ENCODE data around the gene OAS3.

OAS3 gene

DNA sequence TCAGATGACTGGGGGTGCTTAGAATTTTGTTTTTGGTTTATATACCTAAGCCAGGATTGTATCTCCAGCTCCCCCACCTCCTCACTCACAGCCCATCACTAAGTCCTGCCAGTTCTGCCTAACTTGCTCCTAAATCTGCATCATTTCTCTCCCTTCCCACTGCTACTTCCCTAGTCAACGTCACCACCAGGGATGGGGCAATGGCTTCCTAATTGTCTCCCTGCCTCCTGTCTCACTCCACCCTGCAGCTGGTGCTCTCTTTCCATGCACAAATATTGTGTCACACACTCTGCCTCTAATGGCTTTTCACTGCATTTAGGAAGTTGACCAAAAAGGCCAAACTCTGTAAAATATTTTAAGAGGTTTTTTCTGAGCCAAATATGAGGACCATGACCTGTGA is 51.5 kb downstream of the OAS3 start:
- Histone ChIP-seq H3K9ac (ENCODE audit: low read length) (no peak overlapping the region), H3K9me3 (ENCODE audit: low read length) (no peaks in the 10 kb centered on the region), H3K4me1 (ENCODE audit: insufficient read depth, low read length) (no peaks in the 10 kb centered on the region), H3K27me3 (ENCODE audit: control insufficient read depth in 1 of 2, insufficient read depth in 2 of 2, low read length in 2 of 2) (no peaks in the 10 kb centered on the region), H3K4me3 (ENCODE audit: low read depth in 1 of 2, low read length in 2 of 2) (no peak overlapping the region), H3K36me3 (ENCODE audit: insufficient read depth, low read length) (no peaks in the 10 kb centered on the region), H3K27ac (ENCODE audit: low read depth, low read length) (no peak overlapping the region)

DNA sequence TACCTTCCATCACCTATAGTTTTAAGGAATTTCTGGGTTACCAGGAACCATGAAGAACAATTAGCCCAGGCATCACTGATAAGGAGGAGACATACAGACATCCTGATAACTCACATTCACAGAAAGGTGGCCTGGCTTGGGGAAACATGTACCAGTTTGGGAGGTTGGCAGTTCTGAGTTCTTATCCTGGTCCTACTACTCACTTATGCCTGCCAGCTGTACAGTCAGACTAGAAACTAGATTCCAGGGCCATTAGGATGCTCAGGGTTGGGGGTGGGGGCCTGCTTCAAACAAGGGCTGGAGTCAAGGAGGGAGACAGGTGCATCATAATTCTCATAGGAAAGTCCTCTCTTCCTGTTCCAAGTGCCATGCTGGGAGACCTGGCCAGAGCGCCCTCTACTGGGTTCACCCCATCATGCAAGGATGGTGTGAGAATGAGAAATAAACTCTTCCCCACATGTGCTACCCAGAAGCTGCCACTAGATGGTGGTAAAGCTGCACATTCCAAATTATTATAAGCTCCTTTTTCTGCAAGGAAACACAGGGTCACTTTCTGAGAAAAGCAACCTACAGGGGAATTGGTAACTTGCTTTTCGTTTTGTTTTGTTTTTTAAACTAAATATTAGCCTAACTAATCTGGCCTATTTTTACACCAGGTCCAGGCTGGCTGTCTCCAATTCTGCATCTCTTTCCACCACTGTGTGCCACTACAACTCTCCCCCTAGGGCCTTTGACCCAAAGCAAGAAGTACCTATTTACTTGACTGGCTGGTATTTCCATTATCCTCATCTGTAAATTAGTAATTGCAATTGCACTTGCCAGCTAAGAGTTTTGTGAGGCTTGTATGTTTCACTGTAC is 54.5 kb downstream of the OAS3 start:
- no peaks in the 10 kb centered on the region for H3K27me3 ChIP-seq (ENCODE audit: control insufficient read depth in 1 of 2, insufficient read depth in 2 of 2, low read length in 2 of 2)
- no peak overlapping the region for H3K27ac ChIP-seq (ENCODE audit: low read depth, low read length)
- no peak overlapping the region for H3K9ac ChIP-seq (ENCODE audit: low read length)
- no peaks in the 10 kb centered on the region for H3K36me3 ChIP-seq (ENCODE audit: insufficient read depth, low read length)
- no peak overlapping the region for H3K4me3 ChIP-seq (ENCODE audit: low read depth in 1 of 2, low read length in 2 of 2)
- H3K4me1 ChIP-seq (ENCODE audit: insufficient read depth, low read length), result no peaks in the 10 kb centered on the region
- H3K9me3 ChIP-seq (ENCODE audit: low read length), result no peaks in the 10 kb centered on the region

DNA sequence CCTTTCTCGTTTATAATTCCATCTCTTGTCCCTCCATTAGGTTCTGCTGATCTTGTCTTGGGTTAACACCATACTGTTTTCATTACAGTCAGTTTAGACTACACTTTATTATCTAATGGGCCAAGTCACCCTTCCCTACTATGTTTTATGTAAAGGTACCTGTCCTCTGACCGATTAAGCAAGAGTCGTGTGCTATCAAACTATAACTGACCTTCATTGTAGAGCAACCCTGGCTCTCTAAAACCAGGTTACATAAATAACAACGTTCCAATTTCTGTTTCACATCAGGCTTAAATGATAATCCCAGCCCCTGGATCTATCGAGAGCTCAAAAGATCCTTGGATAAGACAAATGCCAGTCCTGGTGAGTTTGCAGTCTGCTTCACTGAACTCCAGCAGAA is 56.7 kb downstream of the OAS3 start:
- Histone ChIP-seq H3K27ac (ENCODE audit: low read depth, low read length) (no peak overlapping the region), H3K27me3 (ENCODE audit: control insufficient read depth in 1 of 2, insufficient read depth in 2 of 2, low read length in 2 of 2) (no peaks in the 10 kb centered on the region), H3K4me3 (ENCODE audit: low read depth in 1 of 2, low read length in 2 of 2) (no peak overlapping the region), H3K36me3 (ENCODE audit: insufficient read depth, low read length) (no peaks in the 10 kb centered on the region), H3K4me1 (ENCODE audit: insufficient read depth, low read length) (no peaks in the 10 kb centered on the region), H3K9me3 (ENCODE audit: low read length) (no peaks in the 10 kb centered on the region), H3K9ac (ENCODE audit: low read length) (no peak overlapping the region)

DNA sequence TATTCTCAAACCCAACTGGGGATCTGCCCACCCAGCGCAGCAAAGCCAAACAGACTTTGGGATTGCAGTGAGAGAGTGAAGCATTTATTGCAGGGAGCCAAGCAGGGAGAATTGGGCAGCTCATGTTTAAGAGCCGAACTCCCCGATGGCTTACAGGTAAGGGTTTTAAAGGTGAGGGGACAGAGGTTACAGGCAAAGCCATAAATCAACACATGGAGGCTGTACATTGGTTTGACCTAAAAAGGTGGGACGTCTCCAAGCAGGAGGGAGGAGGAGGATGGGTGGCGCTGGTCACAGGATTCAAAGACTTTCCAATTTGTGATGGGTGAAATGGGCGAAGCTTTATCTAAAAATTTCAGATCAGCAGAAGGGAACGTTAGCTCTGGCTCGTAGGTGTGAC is 58.2 kb downstream of the OAS3 start:
- H3K4me1 ChIP-seq (ENCODE audit: insufficient read depth, low read length), result no peaks in the 10 kb centered on the region
- no peaks in the 10 kb centered on the region for H3K36me3 ChIP-seq (ENCODE audit: insufficient read depth, low read length)
- no peak overlapping the region for H3K4me3 ChIP-seq (ENCODE audit: low read depth in 1 of 2, low read length in 2 of 2)
- H3K9me3 ChIP-seq (ENCODE audit: low read length), result no peaks in the 10 kb centered on the region
- no peak overlapping the region for H3K9ac ChIP-seq (ENCODE audit: low read length)
- H3K27ac ChIP-seq (ENCODE audit: low read depth, low read length), result no peak overlapping the region
- H3K27me3 ChIP-seq (ENCODE audit: control insufficient read depth in 1 of 2, insufficient read depth in 2 of 2, low read length in 2 of 2), result no peaks in the 10 kb centered on the region

DNA sequence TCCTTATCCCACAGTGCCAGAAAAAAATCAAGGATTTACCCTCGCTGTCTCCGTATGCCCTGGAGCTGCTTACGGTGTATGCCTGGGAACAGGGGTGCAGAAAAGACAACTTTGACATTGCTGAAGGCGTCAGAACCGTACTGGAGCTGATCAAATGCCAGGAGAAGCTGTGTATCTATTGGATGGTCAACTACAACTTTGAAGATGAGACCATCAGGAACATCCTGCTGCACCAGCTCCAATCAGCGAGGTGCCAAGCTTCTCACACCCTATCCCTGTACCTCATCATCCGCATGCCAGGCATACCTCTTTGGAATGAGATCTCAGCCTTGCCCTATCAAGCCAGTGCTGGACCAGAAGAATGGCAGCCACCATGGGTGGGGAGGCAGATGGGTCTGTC is 59.2 kb downstream of the OAS3 start:
- Histone ChIP-seq H3K27ac (ENCODE audit: low read depth, low read length) (no peak overlapping the region), H3K9ac (ENCODE audit: low read length) (no peak overlapping the region)

DNA sequence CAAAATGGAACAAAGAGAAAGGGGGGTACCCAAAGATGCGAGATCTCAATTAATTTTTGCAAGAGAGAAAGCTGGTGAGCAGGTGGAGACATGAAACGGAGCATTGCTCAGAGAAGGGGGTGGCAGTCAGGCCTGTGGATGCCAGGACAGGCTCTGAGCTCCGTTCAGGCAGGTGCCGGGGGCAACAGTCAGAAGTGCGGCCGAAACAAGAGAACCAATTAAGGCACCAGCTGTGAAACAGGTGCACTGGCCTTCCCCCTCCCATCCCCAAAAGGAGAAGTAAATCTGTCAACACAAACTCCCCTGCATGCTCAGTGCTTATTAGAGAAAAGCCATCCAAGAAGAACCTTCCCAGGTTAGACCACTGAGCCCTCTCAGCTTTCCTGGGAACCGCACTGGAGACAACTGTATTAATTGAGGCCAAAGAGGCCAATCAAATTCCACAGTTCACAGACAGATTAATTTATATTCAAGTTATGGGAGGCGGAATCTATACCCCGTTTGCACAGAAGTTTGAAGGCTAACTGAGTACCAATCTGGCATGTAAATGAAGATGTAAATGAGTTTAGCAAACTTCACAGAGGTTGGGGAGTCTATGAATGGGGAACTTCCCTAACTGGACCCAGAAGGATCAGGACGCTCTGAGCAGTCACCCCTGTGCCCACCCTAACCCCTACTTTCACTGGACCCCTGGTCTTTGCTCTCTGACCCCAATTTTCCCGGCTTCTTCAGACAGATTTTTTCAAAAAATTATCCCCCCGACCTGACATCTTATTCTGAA is 60.9 kb downstream of the OAS3 start:
- Histone ChIP-seq H3K9ac (ENCODE audit: low read length) (no peak overlapping the region), H3K9me3 (ENCODE audit: low read length) (no peaks in the 10 kb centered on the region), H3K4me1 (ENCODE audit: insufficient read depth, low read length) (no peaks in the 10 kb centered on the region), H3K27me3 (ENCODE audit: control insufficient read depth in 1 of 2, insufficient read depth in 2 of 2, low read length in 2 of 2) (no peaks in the 10 kb centered on the region), H3K36me3 (ENCODE audit: insufficient read depth, low read length) (no peaks in the 10 kb centered on the region), H3K4me3 (ENCODE audit: low read depth in 1 of 2, low read length in 2 of 2) (no peak overlapping the region), H3K27ac (ENCODE audit: low read depth, low read length) (no peak overlapping the region)

More for the DNA sequence above, 59.2 kb downstream of the OAS3 start:
- Histone ChIP-seq H3K36me3 (ENCODE audit: insufficient read depth, low read length) (no peaks in the 10 kb centered on the region), H3K9me3 (ENCODE audit: low read length) (no peaks in the 10 kb centered on the region), H3K4me1 (ENCODE audit: insufficient read depth, low read length) (no peaks in the 10 kb centered on the region), H3K4me3 (ENCODE audit: low read depth in 1 of 2, low read length in 2 of 2) (no peak overlapping the region), H3K27me3 (ENCODE audit: control insufficient read depth in 1 of 2, insufficient read depth in 2 of 2, low read length in 2 of 2) (no peaks in the 10 kb centered on the region)

DNA sequence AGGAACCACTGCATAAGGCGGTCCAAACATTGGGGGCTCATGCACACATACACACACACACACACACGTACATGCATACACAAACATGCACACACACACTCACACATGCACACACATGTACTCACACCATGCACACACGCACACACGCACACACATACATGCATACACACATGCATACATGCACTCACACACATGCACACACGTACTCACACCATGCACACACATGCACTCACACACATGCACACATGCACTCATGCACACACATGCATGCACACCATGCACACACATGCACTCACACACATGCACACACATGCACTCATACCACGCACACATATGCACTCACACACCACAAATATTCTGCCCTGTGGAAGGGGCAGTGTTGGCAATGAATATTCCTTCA is 62.2 kb downstream of the OAS3 start:
- Histone ChIP-seq H3K9ac (ENCODE audit: low read length) (no peak overlapping the region), H3K27ac (ENCODE audit: low read depth, low read length) (no peak overlapping the region), H3K9me3 (ENCODE audit: low read length) (no peaks in the 10 kb centered on the region), H3K4me3 (ENCODE audit: low read depth in 1 of 2, low read length in 2 of 2) (no peak overlapping the region), H3K36me3 (ENCODE audit: insufficient read depth, low read length) (no peaks in the 10 kb centered on the region), H3K4me1 (ENCODE audit: insufficient read depth, low read length) (no peaks in the 10 kb centered on the region), H3K27me3 (ENCODE audit: control insufficient read depth in 1 of 2, insufficient read depth in 2 of 2, low read length in 2 of 2) (no peaks in the 10 kb centered on the region)

DNA sequence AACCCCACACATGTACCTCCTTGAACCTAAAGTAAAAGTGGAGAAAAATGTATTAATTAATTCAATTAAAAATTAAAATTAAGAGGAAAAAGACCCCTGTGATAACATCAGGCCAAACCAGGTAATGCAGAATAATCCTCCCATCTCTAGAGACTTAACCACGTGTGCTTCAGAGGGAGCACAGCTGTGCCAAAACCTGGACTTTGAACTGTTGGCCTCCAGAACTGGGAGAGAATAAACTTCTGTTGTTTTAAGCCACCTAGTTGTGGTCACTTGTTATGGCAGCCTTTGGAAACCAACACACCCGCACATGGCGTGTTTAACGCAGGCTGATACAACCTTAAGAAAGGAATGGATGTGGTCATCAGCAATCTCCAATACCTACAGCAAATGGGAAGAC is 63.9 kb downstream of the OAS3 start:
- no peaks in the 10 kb centered on the region for H3K9me3 ChIP-seq (ENCODE audit: low read length)
- no peaks in the 10 kb centered on the region for H3K36me3 ChIP-seq (ENCODE audit: insufficient read depth, low read length)
- no peaks in the 10 kb centered on the region for H3K27me3 ChIP-seq (ENCODE audit: control insufficient read depth in 1 of 2, insufficient read depth in 2 of 2, low read length in 2 of 2)
- no peaks in the 10 kb centered on the region for H3K4me1 ChIP-seq (ENCODE audit: insufficient read depth, low read length)
- H3K4me3 ChIP-seq (ENCODE audit: low read depth in 1 of 2, low read length in 2 of 2), result no peak overlapping the region
- H3K27ac ChIP-seq (ENCODE audit: low read depth, low read length), result no peak overlapping the region
- no peak overlapping the region for H3K9ac ChIP-seq (ENCODE audit: low read length)

DNA sequence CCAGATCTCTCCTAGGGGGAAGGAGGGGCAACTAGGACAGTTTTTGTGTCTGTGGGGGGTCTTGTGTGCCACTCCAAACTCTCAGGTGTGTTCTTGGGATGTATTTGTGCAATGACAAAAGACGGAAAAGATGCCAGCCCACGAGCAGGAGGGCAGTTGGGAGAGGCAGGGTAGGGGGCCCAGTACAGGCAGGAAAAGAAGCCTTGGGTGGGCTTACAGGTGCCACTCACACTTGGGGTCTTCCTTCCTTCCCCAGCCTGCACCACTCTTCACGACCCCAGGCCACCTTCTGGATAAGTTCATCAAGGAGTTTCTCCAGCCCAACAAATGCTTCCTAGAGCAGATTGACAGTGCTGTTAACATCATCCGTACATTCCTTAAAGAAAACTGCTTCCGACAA is 64.4 kb downstream of the OAS3 start:
- no peaks in the 10 kb centered on the region for H3K27me3 ChIP-seq (ENCODE audit: control insufficient read depth in 1 of 2, insufficient read depth in 2 of 2, low read length in 2 of 2)
- no peak overlapping the region for H3K27ac ChIP-seq (ENCODE audit: low read depth, low read length)
- H3K4me3 ChIP-seq (ENCODE audit: low read depth in 1 of 2, low read length in 2 of 2), result no peak overlapping the region
- H3K9me3 ChIP-seq (ENCODE audit: low read length), result no peaks in the 10 kb centered on the region
- no peaks in the 10 kb centered on the region for H3K4me1 ChIP-seq (ENCODE audit: insufficient read depth, low read length)
- no peaks in the 10 kb centered on the region for H3K36me3 ChIP-seq (ENCODE audit: insufficient read depth, low read length)
- no peak overlapping the region for H3K9ac ChIP-seq (ENCODE audit: low read length)

DNA sequence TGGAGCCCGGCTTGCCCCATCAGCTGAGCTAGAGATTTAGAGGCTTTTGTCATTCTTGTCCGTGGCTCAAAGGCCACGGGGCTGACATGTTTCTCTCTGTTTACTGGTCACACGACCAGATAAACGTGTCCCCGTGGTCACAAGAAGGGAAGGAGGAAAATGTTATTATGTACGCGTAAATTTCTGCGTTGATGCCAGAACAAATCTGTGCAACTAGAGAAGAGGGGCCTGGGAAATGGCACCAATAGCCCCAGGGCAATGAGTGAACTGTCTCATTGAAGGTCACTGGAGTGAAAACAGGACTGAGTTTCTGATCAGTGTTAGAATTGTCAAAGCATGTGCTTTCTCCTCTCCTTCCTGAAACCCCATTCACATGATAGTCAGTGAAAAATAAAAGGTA is 65.4 kb downstream of the OAS3 start:
- Histone ChIP-seq H3K9me3 (ENCODE audit: low read length) (no peaks in the 10 kb centered on the region), H3K9ac (ENCODE audit: low read length) (no peak overlapping the region), H3K27ac (ENCODE audit: low read depth, low read length) (no peak overlapping the region), H3K27me3 (ENCODE audit: control insufficient read depth in 1 of 2, insufficient read depth in 2 of 2, low read length in 2 of 2) (no peaks in the 10 kb centered on the region), H3K36me3 (ENCODE audit: insufficient read depth, low read length) (no peaks in the 10 kb centered on the region), H3K4me1 (ENCODE audit: insufficient read depth, low read length) (no peaks in the 10 kb centered on the region), H3K4me3 (ENCODE audit: low read depth in 1 of 2, low read length in 2 of 2) (no peak overlapping the region)

DNA sequence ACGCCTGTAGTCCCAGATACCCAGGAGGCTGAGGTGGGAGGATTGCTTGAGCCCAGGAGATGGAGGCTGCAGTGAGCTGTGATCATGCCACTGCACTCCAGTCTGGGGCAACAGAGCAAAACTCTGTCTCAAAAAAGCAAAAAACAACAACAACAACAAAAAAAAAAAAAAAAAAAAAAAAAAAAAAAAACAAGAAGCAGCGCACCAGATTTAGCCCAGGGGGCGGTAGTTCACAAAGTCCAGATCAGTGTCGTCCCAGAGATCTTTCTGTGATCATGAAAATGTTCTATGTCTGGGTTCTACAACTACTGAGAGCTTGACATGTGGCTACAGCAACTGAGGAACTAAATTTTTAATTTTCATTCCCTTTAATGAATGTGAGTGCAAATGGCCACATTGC is 67.5 kb downstream of the OAS3 start:
- Histone ChIP-seq H3K4me3 (ENCODE audit: low read depth in 1 of 2, low read length in 2 of 2) (no peak overlapping the region), H3K4me1 (ENCODE audit: insufficient read depth, low read length) (no peaks in the 10 kb centered on the region), H3K36me3 (ENCODE audit: insufficient read depth, low read length) (no peaks in the 10 kb centered on the region), H3K27ac (ENCODE audit: low read depth, low read length) (no peak overlapping the region), H3K9me3 (ENCODE audit: low read length) (no peaks in the 10 kb centered on the region), H3K27me3 (ENCODE audit: control insufficient read depth in 1 of 2, insufficient read depth in 2 of 2, low read length in 2 of 2) (no peaks in the 10 kb centered on the region), H3K9ac (ENCODE audit: low read length) (no peak overlapping the region)

Data from muscle layer of colon (tissue), 2 donors.